HG02884 (cell line): ENCODE data around the gene AKT2.

ENCODE experiments used
- ATAC-seq: cut with Tn5 transposase; IDR thresholded peaks from one replicate; pipeline ENCODE4 v1.9.1; 2021; ENCODE audit warnings: mild to moderate bottlenecking, moderate library complexity; ENCODE audit not compliant: unreplicated experiment

Gene AKT2

GRCh38 chr19:40302224-40303011 lies 17.3 kb upstream of the AKT2 start:
- no peak for ATAC-seq

- ATAC-seq: no peak
Observed at GRCh38 chr19:40300668-40301067, 15.5 kb upstream of the AKT2 start.

- ATAC-seq: no peak
Observed at GRCh38 chr19:40298026-40298425, 12.9 kb upstream of the AKT2 start.

GRCh38 chr19:40294560-40294959 lies 9.4 kb upstream of the AKT2 start:
- ATAC-seq: no peak

- no peak for ATAC-seq
Observed at GRCh38 chr19:40286971-40287421, 1.9 kb upstream of the AKT2 start.

- ATAC-seq: no peak
Observed at GRCh38 chr19:40286235-40286970, 1.3 kb upstream of the AKT2 start.

GRCh38 chr19:40285353-40286234 lies 449 bp upstream of the AKT2 start:
- ATAC-seq: peak; percentile 89

GRCh38 chr19:40284251-40284500 lies 969 bp downstream of the AKT2 start:
- no peak for ATAC-seq

- ATAC-seq: no peak
Observed at GRCh38 chr19:40283414-40284250, 1.5 kb downstream of the AKT2 start.

GRCh38 chr19:40282920-40283319 lies 2.2 kb downstream of the AKT2 start:
- ATAC-seq: no peak

GRCh38 chr19:40282209-40282580 lies 3.0 kb downstream of the AKT2 start:
- ATAC-seq: no peak

GRCh38 chr19:40281381-40282208 lies 3.5 kb downstream of the AKT2 start:
- no peak for ATAC-seq

GRCh38 chr19:40280608-40281221 lies 4.4 kb downstream of the AKT2 start:
- no peak for ATAC-seq

- ATAC-seq: no peak
Observed at GRCh38 chr19:40279761-40280607, 5.2 kb downstream of the AKT2 start.

GRCh38 chr19:40279120-40279551 lies 6.0 kb downstream of the AKT2 start:
- no peak for ATAC-seq

- ATAC-seq: no peak
Observed at GRCh38 chr19:40278361-40279035, 6.6 kb downstream of the AKT2 start.

GRCh38 chr19:40277356-40278059 lies 7.6 kb downstream of the AKT2 start:
- no peak for ATAC-seq
